HepG2 (cell line): Measurements from ENCODE around the gene NPAS2. TPM values are rescaled to one million over a fixed set of nuclear protein-coding genes. Genes with fewer than 3 reads are reported as not detected.
A peak's percentile ranks its signal among the peaks of the same experiment; 100 is the strongest.

Experiments used
- ATAC-seq: fragments of 200-7000 bp; cut with Tn5 transposase; 3 replicates; pipeline ENCODE4 v1.9.1; 2020; ENCODE audit warnings: mild to moderate bottlenecking, moderate library complexity
- BruUV-seq: library from RNA; stranded (reverse); fragments of 400-500 nt; replicated peaks from 2 replicates; lab custom pipeline; 2021; lab: Mats Ljungman, UMichigan
- CTCF ChIA-PET: fragments of 300-600 bp; formaldehyde crosslinking; extraction: SDS; loops from one replicate; lab custom pipeline; 2021; ENCODE audit warnings: low total read pairs, inconsistent platforms, low intra/inter-chr PET ratio; lab: Yijun Ruan, JAX
- POLR2A ChIA-PET: fragments of 350-600 bp; sonication (Branson Sonifier 250); formaldehyde crosslinking; loops from one replicate; lab custom pipeline; 2020; ENCODE audit warnings: antibody characterized with exemption, inconsistent platforms; lab: Yijun Ruan, JAX
- DNase-seq: peaks from one replicate; pipeline ENCODE4 v3.0.0-alpha.2; 2015; ENCODE audit warnings: low spot score
- FAIRE-seq: peaks from 3 replicates; lab custom pipeline; 2011; peaks lifted over from hg19 to GRCh38; lab: Jason Lieb, UNC
- H2AFZ ChIP-seq: one replicate; pipeline ENCODE4 v1.6.1; 2011; ENCODE audit warnings: low read length, inconsistent platforms
- H3K27ac ChIP-seq: fragments of 300-600 bp; 3 replicates; pipeline ENCODE4 v1.8.0; 2011; ENCODE audit warnings: mixed run types, mild to moderate bottlenecking, mixed read lengths, low read length, inconsistent platforms; ENCODE audit not compliant: insufficient read depth; ENCODE audit errors: extremely low read length
- H3K27me3 ChIP-seq, 2 experiments: fragments of 200-600 bp in 1 of 2; 2 replicates in 1 of 2; 3 replicates in 1 of 2; pipeline versions ENCODE4 v1.6.0 to v1.8.0; 2011; ENCODE audit warnings: low read length in 2 of 2, mild to moderate bottlenecking in 2 of 2, moderate library complexity in 2 of 2, inconsistent platforms in 1 of 2; ENCODE audit not compliant: insufficient read depth in 2 of 2, control insufficient read depth in 1 of 2
- H3K36me3 ChIP-seq, 2 experiments: fragments of 200-600 bp in 1 of 2; replicated peaks in 1 of 2; 2 replicates in 1 of 2; 3 replicates in 1 of 2; pipeline versions ENCODE4 v1.5.1 to v1.8.0; 2011; ENCODE audit warnings: low read length in 2 of 2, inconsistent platforms in 1 of 2; ENCODE audit not compliant: insufficient read depth in 2 of 2, control insufficient read depth in 1 of 2
- H3K4me1 ChIP-seq: 2 replicates; pipeline ENCODE4 v1.5.1; 2012; ENCODE audit warnings: low read length, inconsistent platforms; ENCODE audit not compliant: insufficient read depth
- H3K4me2 ChIP-seq: 2 replicates; pipeline ENCODE4 v1.6.0; 2011; ENCODE audit warnings: low read depth, low read length, inconsistent platforms
- H3K4me3 ChIP-seq, 3 experiments: fragments of 200-600 bp in 1 of 3; sonication (generic), shearing (Covaris generic) in 1 of 3; replicated peaks in 1 of 3; 2 replicates each; pipeline ENCODE4 v1.5.1; 2011 to 2016; ENCODE audit warnings: low read length in 3 of 3, inconsistent platforms in 2 of 3, low read depth in 2 of 3, mild to moderate bottlenecking in 2 of 3, control low read depth in 1 of 3, mixed read lengths in 1 of 3; ENCODE audit not compliant: insufficient read depth in 1 of 3
- H3K79me2 ChIP-seq: one replicate; pipeline ENCODE4 v1.6.1; 2011; ENCODE audit warnings: low read length, inconsistent platforms; ENCODE audit not compliant: insufficient read depth
- H3K9ac ChIP-seq: 2 replicates; pipeline ENCODE4 v1.6.0; 2011; ENCODE audit warnings: mild to moderate bottlenecking, low read depth, low read length, inconsistent platforms; ENCODE audit not compliant: insufficient read depth
- H3K9me3 ChIP-seq: 2 replicates; pipeline ENCODE4 v1.5.1; 2012; ENCODE audit warnings: mild to moderate bottlenecking, low read length
- H4K20me1 ChIP-seq: 2 replicates; pipeline ENCODE4 v1.6.0; 2011; ENCODE audit warnings: inconsistent platforms, mild to moderate bottlenecking, low read length, moderate library complexity; ENCODE audit not compliant: insufficient read depth
- HOXA5 ChIP-seq: sonication (generic); formaldehyde crosslinking; IDR thresholded peaks from 2 replicates; pipeline ENCODE4 v1.4.0; 2020; ENCODE audit warnings: missing genetic modification reagents
- IKZF4 ChIP-seq: sonication (generic); formaldehyde crosslinking; IDR thresholded peaks from 2 replicates; pipeline ENCODE4 v1.5.1; 2020; ENCODE audit warnings: borderline replicate concordance, mild to moderate bottlenecking, low read depth, missing genetic modification reagents; ENCODE audit errors: not compliant biosample characterization
- IRF2 ChIP-seq: IDR thresholded peaks from 2 replicates; pipeline ENCODE4 v1.6.1; 2018; ENCODE audit warnings: missing genetic modification reagents, missing compliant biosample characterization
- IRF9 ChIP-seq: sonication (generic); formaldehyde crosslinking; IDR thresholded peaks from 2 replicates; pipeline ENCODE4 v1.8.0; 2022; ENCODE audit warnings: missing genetic modification reagents, mild to moderate bottlenecking, borderline replicate concordance
- NR2C2 ChIP-seq: sonication (generic); formaldehyde crosslinking; IDR thresholded peaks from 2 replicates; pipeline ENCODE4 v1.4.0; 2020; ENCODE audit warnings: missing genetic modification reagents, mild to moderate bottlenecking, moderate library complexity, borderline replicate concordance
- PATZ1 ChIP-seq: sonication (generic); formaldehyde crosslinking; IDR thresholded peaks from 2 replicates; pipeline ENCODE4 v1.4.0; 2020; ENCODE audit warnings: missing genetic modification reagents
- PHF20 ChIP-seq: sonication (generic); formaldehyde crosslinking; IDR thresholded peaks from 2 replicates; pipeline ENCODE4 v1.5.0; 2020; ENCODE audit warnings: mild to moderate bottlenecking, missing genetic modification reagents
- RBM22 ChIP-seq: fragments of 200-400 bp; formaldehyde crosslinking; optimal IDR thresholded peaks from 2 replicates; pipeline ENCODE3; 2017; ENCODE audit warnings: mild to moderate bottlenecking, low read length, moderate library complexity
- ZNF101 ChIP-seq: sonication (generic); formaldehyde crosslinking; IDR thresholded peaks from 2 replicates; pipeline ENCODE4 v1.4.0; 2020; ENCODE audit warnings: mild to moderate bottlenecking, low read depth, missing genetic modification reagents, borderline replicate concordance
- ZNF24 ChIP-seq: fragments of 450-650 bp; IDR thresholded peaks from 2 replicates; pipeline ENCODE4 v1.6.1; 2017; ENCODE audit warnings: antibody characterized with exemption, mild to moderate bottlenecking
- ZNF562 ChIP-seq: sonication (generic); formaldehyde crosslinking; IDR thresholded peaks from 2 replicates; pipeline ENCODE4 v1.8.0; 2022; ENCODE audit warnings: missing genetic modification reagents, borderline replicate concordance
- ZNF615 ChIP-seq: sonication (generic); formaldehyde crosslinking; IDR thresholded peaks from 2 replicates; pipeline ENCODE4 v1.5.0; 2020; ENCODE audit warnings: mild to moderate bottlenecking, missing genetic modification reagents, borderline replicate concordance
- WGBS: methylation state at CpG from one replicate; pipeline ENCODE4 v1.1.6; 2017; ENCODE audit warnings: low lambda C conversion rate; 5-methylcytosine and 5-hydroxymethylcytosine counted together
- in situ Hi-C: cut with HindIII; loops from 2 replicates; pipeline ENCODE4 v1.10.0; 2017; ENCODE audit warnings: low pct_unique_long_range_greater_than_20kb; ENCODE audit not compliant: extremely low pct_ligation_motif_present
- intact Hi-C: fragments of 100-400 bp; cut with micrococcal nuclease; formaldehyde crosslinking; loops from one replicate; pipeline ENCODE4 v1.10.0; 2022; ENCODE audit not compliant: unreplicated experiment
- polyA plus RNA-seq, 8 experiments: library from polyadenylated mRNA; depleted of rRNA in 3 of 8; stranded (reverse) in 7 of 8; unstranded in 1 of 8; fragments of >200 nt; fragmentation: Illumina TruSeq in 4 of 8; extraction: Trizol in 4 of 8; gene quantifications; 2 replicates each; pipeline versions ENCODE4 v1.2.1 to v1.2.3, GENCODE V29; 2011 to 2016; ENCODE audit warnings: low read depth in 4 of 8, missing spikeins in 1 of 8, mixed read lengths in 1 of 8; ENCODE audit not compliant: insufficient read depth in 1 of 8
- total RNA-seq, 5 experiments: library from RNA; depleted of rRNA; stranded (reverse); fragments of >200 nt; fragmentation: Illumina TruSeq; extraction: Trizol; gene quantifications; 2 replicates each; pipeline ENCODE4 v1.2.3, GENCODE V29; 2016; ENCODE audit warnings: low read depth in 1 of 5

The NPAS2 gene
- total and polyA plus RNA-seq, 2 of the 13 experiments (the other 11 are each of a cell fraction or from before 2014, with no cell fraction given): 14.8 to 37.5 TPM

GRCh38 chr2:100963026-100963375 is 143.1 kb downstream of the NPAS2 start (continued):
- TF ChIP-seq PATZ1 (CRISPR knock-in tag) (no peak), IRF2 (no peak), NR2C2 (no peak), ZNF101 (CRISPR knock-in tag) (no peak), ZNF24 (no peak)

GRCh38 chr2:100964222-100964621 is 144.3 kb downstream of the NPAS2 start:
- Histone ChIP-seq H4K20me1 (no peaks in the 10 kb centered on the region), H3K27me3 (no peaks in the 10 kb centered on the region), H3K4me2 (no peak overlapping the region), H3K27ac (no peak overlapping the region), H3K4me3 (no peak overlapping the region), H3K79me2 (no peaks in the 10 kb centered on the region), H3K9me3 (no peaks in the 10 kb centered on the region), H3K4me1 (no peaks in the 10 kb centered on the region), H3K36me3 (peaks cover 22 to 50% of the 10 kb centered on the region in 2 experiments), H2AFZ (no peak overlapping the region), H3K9ac (no peak overlapping the region)
- BruUV-seq: no TSS peak
- no peak for FAIRE-seq
- WGBS: 89% methylated on average over 12 of the region's 12 CpGs
- ChIA-PET POLR2A (no interaction called here), CTCF (no interaction called here)
- no peak for DNase-seq
- intact Hi-C loops (no loop called here), in situ Hi-C loops (no loop called here)
- TF ChIP-seq IRF9: no peak
- TF ChIP-seq ZNF562 (CRISPR knock-in tag): no peak
- no peak for TF ChIP-seq PHF20 (CRISPR knock-in tag)
- TF ChIP-seq IKZF4 (CRISPR knock-in tag): no peak
- TF ChIP-seq ZNF615 (CRISPR knock-in tag): no peak
- TF ChIP-seq HOXA5 (CRISPR knock-in tag): no peak
- TF ChIP-seq RBM22: peak; percentile 41
- no peak for ATAC-seq
